OCI-LY3 (cell line): ENCODE results near the gene MRPL39.

ENCODE experiments used
- H2AFZ ChIP-seq: fragments of 200-600, 300-600 bp; shearing (Covaris generic); 2 replicates; pipeline ENCODE4 v1.6.0; 2014; ENCODE audit warnings: antibody characterized with exemption, low read depth, low read length
- H3K27ac ChIP-seq: fragments of 200-600, 300-600 bp; sonication (generic); 2 replicates; pipeline ENCODE4 v1.5.1; 2014; ENCODE audit warnings: mild to moderate bottlenecking, low read length, moderate library complexity, mixed read lengths
- H3K27me3 ChIP-seq: fragments of 200-600, 300-600 bp; sonication (generic); 2 replicates; pipeline ENCODE4 v1.6.1; 2014; ENCODE audit warnings: low read depth, low read length, mixed read lengths
- H3K36me3 ChIP-seq: fragments of 200-600, 300-600 bp; sonication (generic); replicated peaks from 2 replicates; pipeline ENCODE3; 2014; ENCODE audit warnings: low read depth, low read length, mixed read lengths
- H3K4me1 ChIP-seq: fragments of 300-600, 200-600 bp; sonication (generic); 2 replicates; pipeline ENCODE4 v1.6.1; 2014; ENCODE audit warnings: low read length, mixed read lengths
- H3K4me2 ChIP-seq: fragments of 200-600, 300-600 bp; sonication (generic); 2 replicates; pipeline ENCODE4 v1.6.1; 2014; ENCODE audit warnings: low read length, mixed read lengths
- H3K4me3 ChIP-seq: fragments of 300-600, 200-600 bp; sonication (generic); 2 replicates; pipeline ENCODE4 v1.5.1; 2014; ENCODE audit warnings: antibody characterized with exemption, mild to moderate bottlenecking, low read length, moderate library complexity
- H3K79me2 ChIP-seq: fragments of 300-600, 200-600 bp; shearing (Covaris generic); 2 replicates; pipeline ENCODE4 v1.6.1; 2014; ENCODE audit warnings: mild to moderate bottlenecking, low read length, mixed read lengths
- H3K9ac ChIP-seq: fragments of 300-600, 200-600 bp; shearing (Covaris generic); 2 replicates; pipeline ENCODE4 v1.6.0; 2014; ENCODE audit warnings: mild to moderate bottlenecking, low read length, moderate library complexity
- H3K9me3 ChIP-seq: fragments of 200-600, 300-600 bp; shearing (Covaris generic); 2 replicates; pipeline ENCODE4 v1.6.1; 2014; ENCODE audit warnings: low read length, mixed read lengths; ENCODE audit not compliant: insufficient read depth
- H4K20me1 ChIP-seq: fragments of 200-600, 300-600 bp; sonication (generic); 2 replicates; pipeline ENCODE4 v1.6.1; 2016; ENCODE audit warnings: low read length, mixed read lengths; ENCODE audit not compliant: insufficient read depth
- CTCF ChIP-seq: fragments of 200-600, 300-600 bp; sonication (generic); IDR thresholded peaks from 2 replicates; pipeline ENCODE4 v1.5.1; 2014; ENCODE audit warnings: antibody characterized with exemption, low read length, low read depth
- EZH2phosphoT487 ChIP-seq: fragments of 200-600 bp; shearing (Covaris generic); IDR thresholded peaks from 2 replicates; pipeline ENCODE4 v1.6.1; 2018; ENCODE audit warnings: antibody characterized with exemption, mixed run types, low read depth

Gene MRPL39

GRCh38 chr21:25646474-25646873 is 39.2 kb upstream of the MRPL39 start:
- no peaks in the 10 kb centered on the region for H3K27me3 ChIP-seq
- no peaks in the 10 kb centered on the region for H4K20me1 ChIP-seq
- no peak overlapping the region for H3K4me2 ChIP-seq
- TF ChIP-seq CTCF (no peak), EZH2phosphoT487 (no peak)
- no peak overlapping the region for H3K9ac ChIP-seq
- H2AFZ ChIP-seq, result no peak overlapping the region
- no peaks in the 10 kb centered on the region for H3K4me1 ChIP-seq
- H3K4me3 ChIP-seq, result no peak overlapping the region
- H3K79me2 ChIP-seq, result no peaks in the 10 kb centered on the region
- H3K36me3 ChIP-seq, result no peaks in the 10 kb centered on the region
- no peak overlapping the region for H3K27ac ChIP-seq
- no peaks in the 10 kb centered on the region for H3K9me3 ChIP-seq

GRCh38 chr21:25643486-25643885 is 36.2 kb upstream of the MRPL39 start:
- no peak overlapping the region for H3K4me2 ChIP-seq
- H3K36me3 ChIP-seq, result no peaks in the 10 kb centered on the region
- H3K4me3 ChIP-seq, result no peak overlapping the region
- TF ChIP-seq CTCF (no peak), EZH2phosphoT487 (no peak)
- no peaks in the 10 kb centered on the region for H3K79me2 ChIP-seq
- no peak overlapping the region for H3K27ac ChIP-seq
- H3K27me3 ChIP-seq, result no peaks in the 10 kb centered on the region
- no peak overlapping the region for H3K9ac ChIP-seq
- no peak overlapping the region for H2AFZ ChIP-seq
- H4K20me1 ChIP-seq, result no peaks in the 10 kb centered on the region
- no peaks in the 10 kb centered on the region for H3K9me3 ChIP-seq
- H3K4me1 ChIP-seq, result peaks cover 5% of the 10 kb centered on the region

- no peaks in the 10 kb centered on the region for H3K27me3 ChIP-seq
- H4K20me1 ChIP-seq, result no peaks in the 10 kb centered on the region
- no peaks in the 10 kb centered on the region for H3K9me3 ChIP-seq
- no peak for TF ChIP-seq EZH2phosphoT487
- TF ChIP-seq CTCF, result no peak
- H3K36me3 ChIP-seq, result no peaks in the 10 kb centered on the region
- no peak overlapping the region for H3K27ac ChIP-seq
- no peak overlapping the region for H3K4me2 ChIP-seq
- no peak overlapping the region for H2AFZ ChIP-seq
- no peak overlapping the region for H3K9ac ChIP-seq
- peaks cover 17% of the 10 kb centered on the region for H3K4me1 ChIP-seq
- no peaks in the 10 kb centered on the region for H3K79me2 ChIP-seq
- no peak overlapping the region for H3K4me3 ChIP-seq
These were observed 33.6 kb upstream of the MRPL39 start for GRCh38 chr21:25640943-25641292.

GRCh38 chr21:25640202-25640942 is 33.1 kb upstream of the MRPL39 start:
- Histone ChIP-seq H3K4me1 (peaks cover 17% of the 10 kb centered on the region), H3K9ac (peak overlapping the region; percentile 79), H3K27ac (no peak overlapping the region), H3K36me3 (no peaks in the 10 kb centered on the region), H3K4me2 (peak overlapping the region; percentile 90), H3K27me3 (no peaks in the 10 kb centered on the region), H2AFZ (peak overlapping the region; percentile 85), H3K79me2 (no peaks in the 10 kb centered on the region), H3K9me3 (no peaks in the 10 kb centered on the region), H3K4me3 (peak overlapping the region; percentile 83), H4K20me1 (no peaks in the 10 kb centered on the region)
- no peak for TF ChIP-seq CTCF
- no peak for TF ChIP-seq EZH2phosphoT487
